BJ (cell line): ENCODE results near the gene KIRREL2. TPM values are rescaled to one million over a fixed set of nuclear protein-coding genes. Genes with fewer than 3 reads are reported as not detected.

Experiments used
- CTCF ChIA-PET: fragments of 350-600 bp; formaldehyde crosslinking; extraction: SDS; loops from one replicate; lab custom pipeline; 2021; ENCODE audit warnings: antibody characterized with exemption, inconsistent platforms; lab: Yijun Ruan, JAX
- POLR2A ChIA-PET: fragments of 300-600 bp; sonication (Branson Sonifier 250); formaldehyde crosslinking; extraction: SDS; loops from one replicate; lab custom pipeline; 2021; ENCODE audit warnings: antibody characterized with exemption; lab: Charles Lee
- DNase-seq: peaks from one replicate; pipeline ENCODE4 v3.0.0-alpha.2; 2011; ENCODE audit warnings: low read depth
- H3K27me3 ChIP-seq: 2 replicates; pipeline ENCODE4 v1.6.0; 2011; ENCODE audit warnings: low read length; ENCODE audit not compliant: control insufficient read depth, insufficient read depth
- H3K36me3 ChIP-seq: 2 replicates; pipeline ENCODE4 v1.5.1; 2011; ENCODE audit warnings: low read length; ENCODE audit not compliant: control insufficient read depth, insufficient read depth
- H3K4me3 ChIP-seq: 2 replicates; pipeline ENCODE4 v1.5.1; 2011; ENCODE audit warnings: low read depth, mild to moderate bottlenecking, control low read depth, low read length
- CTCF ChIP-seq: IDR thresholded peaks from 2 replicates; pipeline ENCODE4 v1.5.1; 2011; ENCODE audit warnings: low read depth, mild to moderate bottlenecking, control low read depth, inconsistent platforms, low read length, moderate library complexity; ENCODE audit not compliant: insufficient read depth
- polyA plus RNA-seq: library from polyadenylated mRNA; depleted of rRNA; stranded (reverse); fragments of >200 nt; gene quantifications from 2 replicates; pipeline ENCODE4 v1.2.3, GENCODE V29; 2011; rRNA removed
- small RNA-seq: library from RNA; depleted of rRNA; stranded (forward); fragments of <200 nt; gene quantifications from one replicate; pipeline ENCODE3, GENCODE V24; 2012; ENCODE audit warnings: low replicate concordance, low read depth; ENCODE audit not compliant: insufficient read length

Gene KIRREL2
- polyA plus RNA-seq, 1 experiment: not detected

- DNase-seq: no peak
- Histone ChIP-seq H3K36me3 (no peaks in the 10 kb centered on the region), H3K27me3 (no peaks in the 10 kb centered on the region), H3K4me3 (no peak overlapping the region)
- ChIA-PET CTCF (no interaction called here), POLR2A (no interaction called here)
- TF ChIP-seq CTCF: no peak
These were observed 56.9 kb downstream of the KIRREL2 start for GRCh38 chr19:35913589-35913988.

GRCh38 chr19:35915443-35915842, 58.7 kb downstream of the KIRREL2 start:
- Histone ChIP-seq H3K4me3 (no peak overlapping the region), H3K36me3 (no peaks in the 10 kb centered on the region), H3K27me3 (no peaks in the 10 kb centered on the region)
- ChIA-PET POLR2A (no interaction called here), CTCF (interaction anchor here (1.1 kb wide), 1 partner anchor 9 kb away, joined by 3 read pairs; no protein-coding TSS in a partner anchor)
- TF ChIP-seq CTCF: no peak
- no peak for DNase-seq

Small RNA genes lying within 50 kb of the gene (small RNA-seq; reads per million reads assigned to genes)
- not detected for gene RN7SL402P

Other genes starting within 250 kb of the KIRREL2 start
- 2.3 and 3.9 TPM in 2 replicates for gene HAUS5, start 244.2 kb upstream of the KIRREL2 start, polyA plus RNA-seq
- 36.8 and 52.6 TPM in 2 replicates for gene RBM42, start 227.9 kb upstream of the KIRREL2 start, polyA plus RNA-seq
- gene ETV2, start 215.2 kb upstream of the KIRREL2 start, polyA plus RNA-seq: 0.47 and 0.54 TPM in 2 replicates
- gene COX6B1, start 208.6 kb upstream of the KIRREL2 start, polyA plus RNA-seq: 463 and 510 TPM in 2 replicates
- gene UPK1A, start 190.4 kb upstream of the KIRREL2 start, polyA plus RNA-seq: 0.17 and 0.39 TPM in 2 replicates
- not detected in 2 replicates for gene ZBTB32, start 152.4 kb upstream of the KIRREL2 start, polyA plus RNA-seq
- 6.1 and 13.3 TPM in 2 replicates for gene KMT2B, start 138.9 kb upstream of the KIRREL2 start, polyA plus RNA-seq
- gene IGFLR1, start 114.5 kb upstream of the KIRREL2 start, polyA plus RNA-seq: 1.1 and 1.9 TPM in 2 replicates
- gene U2AF1L4, start 111.5 kb upstream of the KIRREL2 start, polyA plus RNA-seq: 18.3 and 20.3 TPM in 2 replicates
- gene PSENEN, start 111.3 kb upstream of the KIRREL2 start, polyA plus RNA-seq: 65.4 and 76.2 TPM in 2 replicates
- gene LIN37, start 108.3 kb upstream of the KIRREL2 start, polyA plus RNA-seq: 8.9 and 15.0 TPM in 2 replicates
- 21.0 and 27.2 TPM in 2 replicates for gene HSPB6, start 99.9 kb upstream of the KIRREL2 start, polyA plus RNA-seq
- 6.9 and 9.4 TPM in 2 replicates for gene PROSER3, start 98.7 kb upstream of the KIRREL2 start, polyA plus RNA-seq
- gene ARHGAP33, start 81.3 kb upstream of the KIRREL2 start, polyA plus RNA-seq: 1.1 and 3.6 TPM in 2 replicates
- not detected in 2 replicates for gene PRODH2, start 44.1 kb upstream of the KIRREL2 start, polyA plus RNA-seq
- gene NPHS1, start 4.4 kb upstream of the KIRREL2 start, polyA plus RNA-seq: not detected in 2 replicates
- 6.6 and 11.4 TPM in 2 replicates for gene APLP1, start 11.7 kb downstream of the KIRREL2 start, polyA plus RNA-seq
- gene NFKBID, start 43.6 kb downstream of the KIRREL2 start, polyA plus RNA-seq: 2.9 and 4.9 TPM in 2 replicates
- 0.74 and 1.2 TPM in 2 replicates for gene HCST, start 45.6 kb downstream of the KIRREL2 start, polyA plus RNA-seq
- gene TYROBP, start 51.4 kb downstream of the KIRREL2 start, polyA plus RNA-seq: not detected in 2 replicates
- gene LRFN3, start 79.5 kb downstream of the KIRREL2 start, polyA plus RNA-seq: 0.83 and 1.8 TPM in 2 replicates
- gene SDHAF1, start 138.3 kb downstream of the KIRREL2 start, polyA plus RNA-seq: 12.0 and 14.5 TPM in 2 replicates
- gene SYNE4, start 151.9 kb downstream of the KIRREL2 start, polyA plus RNA-seq: 0.16 and 0.20 TPM in 2 replicates
- gene ALKBH6, start 157.3 kb downstream of the KIRREL2 start, polyA plus RNA-seq: 17.5 and 19.5 TPM in 2 replicates
- 14.7 and 23.9 TPM in 2 replicates for gene CLIP3, start 176.0 kb downstream of the KIRREL2 start, polyA plus RNA-seq
- 8.2 and 11.0 TPM in 2 replicates for gene THAP8, start 197.4 kb downstream of the KIRREL2 start, polyA plus RNA-seq
- gene WDR62, start 198.0 kb downstream of the KIRREL2 start, polyA plus RNA-seq: 2.1 and 5.3 TPM in 2 replicates